ENCODE results near the gene PDC. TPM values are rescaled to one million over a fixed set of nuclear protein-coding genes. Genes with fewer than 3 reads are reported as not detected.

Gene PDC
- total RNA-seq, 1 experiment from 2014 or later: not detected

GRCh38 chr1:186496171-186496851, 35.4 kb upstream of the PDC start:
- no peaks in the 10 kb centered on the region for H3K27me3 ChIP-seq (ENCODE audit: control insufficient read depth, insufficient read depth, low read length)
- H3K27ac ChIP-seq (ENCODE audit: low read length): no peak overlapping the region
- CTCF ChIA-PET: no interaction called here

DNA sequence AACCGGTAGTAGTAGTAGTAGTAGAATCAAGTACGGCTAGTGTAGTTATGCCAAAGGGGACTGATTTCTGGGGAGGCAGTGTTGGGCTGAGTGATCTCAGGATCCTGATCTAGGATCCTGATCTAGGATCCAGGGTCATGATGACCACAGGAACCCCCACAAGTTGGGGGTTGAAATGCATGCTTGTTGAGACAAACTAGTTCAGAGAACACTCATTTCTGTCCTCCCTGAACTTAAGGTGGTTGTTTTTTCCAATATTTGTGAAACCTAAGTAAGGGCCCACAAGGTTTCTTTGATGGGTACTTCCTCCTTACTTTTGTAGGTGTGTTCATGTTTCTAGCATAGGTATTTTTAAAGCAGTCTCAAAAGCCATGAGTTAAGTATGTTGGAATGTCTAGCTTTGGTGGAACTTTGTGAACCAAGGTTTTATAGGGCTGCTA, 33.9 kb upstream of the PDC start:
- Histone ChIP-seq H3K27ac (ENCODE audit: low read length) (no peak overlapping the region), H3K4me1 (ENCODE audit: control insufficient read depth, insufficient read depth, low read length) (no peaks in the 10 kb centered on the region), H3K36me3 (ENCODE audit: control insufficient read depth, insufficient read depth, low read length) (no peaks in the 10 kb centered on the region), H3K27me3 (ENCODE audit: control insufficient read depth, insufficient read depth, low read length) (no peaks in the 10 kb centered on the region), H3K9me3 (ENCODE audit: control insufficient read depth, insufficient read depth, low read depth, low read length) (no peaks in the 10 kb centered on the region), H3K4me3 (ENCODE audit: low read depth in 2 of 2, low read length in 2 of 2) (no peak overlapping the region)
- ATAC-seq (no peak), DNase-seq (ENCODE audit: low read depth, low spot score) (no peak)
- ChIA-PET POLR2A (no interaction called here), CTCF (no interaction called here)
- intact Hi-C loops (cut with micrococcal nuclease; ENCODE audit: unreplicated experiment): no loop called here
- no TSS peak for BruUV-seq (replicated peaks)
- TF ChIP-seq TCF7L2 (IDR thresholded peaks at IDR 0.05; ENCODE audit: low read depth, low read length): no peak
- TF ChIP-seq, protein P1, sequence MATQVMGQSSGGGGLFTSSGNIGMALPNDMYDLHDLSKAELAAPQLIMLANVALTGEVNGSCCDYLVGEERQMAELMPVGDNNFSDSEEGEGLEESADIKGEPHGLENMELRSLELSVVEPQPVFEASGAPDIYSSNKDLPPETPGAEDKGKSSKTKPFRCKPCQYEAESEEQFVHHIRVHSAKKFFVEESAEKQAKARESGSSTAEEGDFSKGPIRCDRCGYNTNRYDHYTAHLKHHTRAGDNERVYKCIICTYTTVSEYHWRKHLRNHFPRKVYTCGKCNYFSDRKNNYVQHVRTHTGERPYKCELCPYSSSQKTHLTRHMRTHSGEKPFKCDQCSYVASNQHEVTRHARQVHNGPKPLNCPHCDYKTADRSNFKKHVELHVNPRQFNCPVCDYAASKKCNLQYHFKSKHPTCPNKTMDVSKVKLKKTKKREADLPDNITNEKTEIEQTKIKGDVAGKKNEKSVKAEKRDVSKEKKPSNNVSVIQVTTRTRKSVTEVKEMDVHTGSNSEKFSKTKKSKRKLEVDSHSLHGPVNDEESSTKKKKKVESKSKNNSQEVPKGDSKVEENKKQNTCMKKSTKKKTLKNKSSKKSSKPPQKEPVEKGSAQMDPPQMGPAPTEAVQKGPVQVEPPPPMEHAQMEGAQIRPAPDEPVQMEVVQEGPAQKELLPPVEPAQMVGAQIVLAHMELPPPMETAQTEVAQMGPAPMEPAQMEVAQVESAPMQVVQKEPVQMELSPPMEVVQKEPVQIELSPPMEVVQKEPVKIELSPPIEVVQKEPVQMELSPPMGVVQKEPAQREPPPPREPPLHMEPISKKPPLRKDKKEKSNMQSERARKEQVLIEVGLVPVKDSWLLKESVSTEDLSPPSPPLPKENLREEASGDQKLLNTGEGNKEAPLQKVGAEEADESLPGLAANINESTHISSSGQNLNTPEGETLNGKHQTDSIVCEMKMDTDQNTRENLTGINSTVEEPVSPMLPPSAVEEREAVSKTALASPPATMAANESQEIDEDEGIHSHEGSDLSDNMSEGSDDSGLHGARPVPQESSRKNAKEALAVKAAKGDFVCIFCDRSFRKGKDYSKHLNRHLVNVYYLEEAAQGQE (IDR thresholded peaks at IDR 0.05; ENCODE audit: insufficient read depth in 1 of 2, low read depth in 2 of 2, low read length in 1 of 2): no peak
- TF ChIP-seq SIN3A (IDR thresholded peaks at IDR 0.05; ENCODE audit: borderline replicate concordance, insufficient read depth, low read depth, low read length): no peak
- no peak for TF ChIP-seq POLR2AphosphoS5 (IDR thresholded peaks at IDR 0.05; ENCODE audit: low read depth, low read length)
- no peak for TF ChIP-seq CTCF (IDR thresholded peaks at IDR 0.05)
- in situ Hi-C loops (cut with HindIII; ENCODE audit: low pct_unique_long_range_greater_than_20kb, low sequenced_read_pairs): no loop called here

More at GRCh38 chr1:186496171-186496851, 35.4 kb upstream of the PDC start:
- TF ChIP-seq, protein P1 (IDR thresholded peaks at IDR 0.05; ENCODE audit: insufficient read depth in 1 of 2, low read depth in 2 of 2, low read length in 1 of 2): no peak
- TF ChIP-seq SIN3A (IDR thresholded peaks at IDR 0.05; ENCODE audit: borderline replicate concordance, insufficient read depth, low read depth, low read length): no peak
- Histone ChIP-seq H3K36me3 (ENCODE audit: control insufficient read depth, insufficient read depth, low read length) (no peaks in the 10 kb centered on the region), H3K4me3 (ENCODE audit: low read depth in 2 of 2, low read length in 2 of 2) (no peak overlapping the region), H3K4me1 (ENCODE audit: control insufficient read depth, insufficient read depth, low read length) (no peaks in the 10 kb centered on the region), H3K9me3 (ENCODE audit: control insufficient read depth, insufficient read depth, low read depth, low read length) (no peaks in the 10 kb centered on the region)
- POLR2A ChIA-PET: interaction anchor here (0.7 kb wide), 1 partner anchor 248 kb away, joined by 5 read pairs; no protein-coding TSS in a partner anchor
- intact Hi-C loops (cut with micrococcal nuclease; ENCODE audit: unreplicated experiment) (no loop called here), in situ Hi-C loops (cut with HindIII; ENCODE audit: low pct_unique_long_range_greater_than_20kb, low sequenced_read_pairs) (no loop called here)
- ATAC-seq (no peak), DNase-seq (ENCODE audit: low read depth, low spot score) (no peak)
- BruUV-seq (replicated peaks): no TSS peak

All from Panc1 (cell line).